H9 (cell line): ENCODE results near the gene RAPSN. TPM values are rescaled to one million over a fixed set of nuclear protein-coding genes. Genes with fewer than 3 reads are reported as not detected.

Source experiments
- DNase-seq: peaks from one replicate; pipeline ENCODE4 v3.0.0-alpha.2; 2017
- H2AFZ ChIP-seq: one replicate; pipeline ENCODE4 v1.6.1; 2013; ENCODE audit warnings: mild to moderate bottlenecking, low read length, control low read depth, moderate library complexity
- H2AK5ac ChIP-seq: 2 replicates; pipeline ENCODE4 v1.6.1; 2013; ENCODE audit warnings: low read length, control low read depth, mixed read lengths; ENCODE audit not compliant: insufficient read length
- H2BK120ac ChIP-seq: one replicate; pipeline ENCODE4 v1.6.1; 2013; ENCODE audit warnings: low read depth, mild to moderate bottlenecking, low read length, control low read depth, inconsistent platforms; ENCODE audit not compliant: poor library complexity, severe bottlenecking
- H2BK12ac ChIP-seq: 2 replicates; pipeline ENCODE4 v1.6.1; 2013; ENCODE audit warnings: low read length, control low read depth, mixed read lengths, low read depth; ENCODE audit not compliant: insufficient read length
- H2BK15ac ChIP-seq: 2 replicates; pipeline ENCODE4 v1.6.1; 2013; ENCODE audit warnings: low read depth, low read length, control low read depth
- H2BK20ac ChIP-seq: one replicate; pipeline ENCODE4 v1.6.1; 2013; ENCODE audit warnings: low read depth, mild to moderate bottlenecking, low read length, control low read depth, inconsistent platforms; ENCODE audit not compliant: poor library complexity, severe bottlenecking
- H2BK5ac ChIP-seq: 2 replicates; pipeline ENCODE4 v1.6.1; 2013; ENCODE audit warnings: low read length, control low read depth, mixed read lengths; ENCODE audit not compliant: insufficient read length
- H3K14ac ChIP-seq: 2 replicates; pipeline ENCODE4 v1.6.1; 2013; ENCODE audit warnings: low read length, control low read depth; ENCODE audit not compliant: insufficient read depth
- H3K18ac ChIP-seq: 2 replicates; pipeline ENCODE4 v1.6.1; 2013; ENCODE audit warnings: low read depth, mild to moderate bottlenecking, mixed read lengths, low read length, control low read depth; ENCODE audit not compliant: insufficient read length
- H3K23ac ChIP-seq: 2 replicates; pipeline ENCODE4 v1.6.1; 2013; ENCODE audit warnings: low read length, control low read depth, mixed read lengths, low read depth; ENCODE audit not compliant: insufficient read length
- H3K23me2 ChIP-seq: 2 replicates; pipeline ENCODE4 v1.6.1; 2013; ENCODE audit warnings: low read depth, mild to moderate bottlenecking, mixed read lengths, low read length, control low read depth; ENCODE audit not compliant: insufficient read length, poor library complexity, severe bottlenecking
- H3K27ac ChIP-seq: 2 replicates; pipeline ENCODE4 v1.5.1; 2013; ENCODE audit warnings: low read length, control low read depth, mixed read lengths, low read depth; ENCODE audit not compliant: insufficient read length
- H3K27me3 ChIP-seq: 2 replicates; pipeline ENCODE4 v1.6.1; 2013; ENCODE audit warnings: low read length, control low read depth, inconsistent platforms; ENCODE audit not compliant: insufficient read depth
- H3K4ac ChIP-seq: 2 replicates; pipeline ENCODE4 v1.6.1; 2013; ENCODE audit warnings: low read depth, mild to moderate bottlenecking, control low read depth, inconsistent platforms, low read length, moderate library complexity
- H3K4me1 ChIP-seq: 2 replicates; pipeline ENCODE4 v1.6.1; 2013; ENCODE audit warnings: low read length, control low read depth, inconsistent platforms; ENCODE audit not compliant: insufficient read depth
- H3K4me2 ChIP-seq: 2 replicates; pipeline ENCODE4 v1.6.1; 2013; ENCODE audit warnings: low read length, control low read depth, mixed read lengths; ENCODE audit not compliant: insufficient read length, insufficient read depth
- H3K56ac ChIP-seq: 2 replicates; pipeline ENCODE4 v1.6.1; 2013; ENCODE audit warnings: low read depth, mild to moderate bottlenecking, mixed read lengths, low read length, control low read depth; ENCODE audit not compliant: insufficient read length
- H3K79me1 ChIP-seq: 2 replicates; pipeline ENCODE4 v1.6.1; 2013; ENCODE audit warnings: low read depth, mild to moderate bottlenecking, moderate library complexity, low read length, control low read depth, inconsistent platforms; ENCODE audit not compliant: insufficient read depth, poor library complexity, severe bottlenecking
- H3K79me2 ChIP-seq: 2 replicates; pipeline ENCODE4 v1.6.1; 2013; ENCODE audit warnings: low read length, control low read depth, inconsistent platforms; ENCODE audit not compliant: insufficient read depth
- H3K9ac ChIP-seq: 2 replicates; pipeline ENCODE4 v1.6.1; 2013; ENCODE audit warnings: low read length, control low read depth, mixed read lengths; ENCODE audit not compliant: insufficient read length; ENCODE audit errors: extremely low read depth
- H3K9me3 ChIP-seq: one replicate; pipeline ENCODE4 v1.6.1; 2013; ENCODE audit warnings: low read depth, low read length, inconsistent platforms; ENCODE audit not compliant: control insufficient read depth
- H3T11ph ChIP-seq: one replicate; pipeline ENCODE4 v1.6.1; 2013; ENCODE audit warnings: mild to moderate bottlenecking, low read length, control low read depth, inconsistent platforms
- H4K20me1 ChIP-seq: one replicate; pipeline ENCODE4 v1.6.1; 2013; ENCODE audit not compliant: control insufficient read depth, insufficient read length, insufficient read depth
- H4K5ac ChIP-seq: 2 replicates; pipeline ENCODE4 v1.6.1; 2013; ENCODE audit warnings: low read depth, mild to moderate bottlenecking, mixed read lengths, low read length, control low read depth; ENCODE audit not compliant: insufficient read length
- H4K8ac ChIP-seq: replicated peaks from 2 replicates; pipeline ENCODE4 v1.6.1; 2013; ENCODE audit warnings: low read length, control low read depth, mixed read lengths, low read depth; ENCODE audit not compliant: insufficient read length
- H4K91ac ChIP-seq: 2 replicates; pipeline ENCODE4 v1.6.1; 2013; ENCODE audit warnings: low read depth, mild to moderate bottlenecking, moderate library complexity, mixed read lengths, low read length, control low read depth; ENCODE audit not compliant: insufficient read length
- H3K27ac Mint-ChIP-seq, 3 experiments: 2 replicates in 2 of 3; 3 replicates in 1 of 3; pipeline ENCODE4 v1.8.0; 2020 to 2021; ENCODE audit warnings: mixed read lengths in 3 of 3, mild to moderate bottlenecking in 1 of 3, moderate library complexity in 1 of 3
- H3K27me3 Mint-ChIP-seq: 2 replicates; pipeline ENCODE4 v1.8.0; 2021; ENCODE audit warnings: low read depth, mild to moderate bottlenecking, moderate library complexity, mixed read lengths
- H3K36me3 Mint-ChIP-seq, 3 experiments: 2 replicates in 2 of 3; 3 replicates in 1 of 3; pipeline ENCODE4 v1.8.0; 2020 to 2021; ENCODE audit warnings: low read depth in 3 of 3, mixed read lengths in 3 of 3; ENCODE audit not compliant: insufficient read depth in 1 of 3
- H3K4me1 Mint-ChIP-seq, 2 experiments: 2 replicates each; pipeline ENCODE4 v1.8.0; 2020; ENCODE audit warnings: mixed read lengths in 2 of 2
- H3K4me3 Mint-ChIP-seq, 2 experiments: 2 replicates in 1 of 2; 3 replicates in 1 of 2; pipeline ENCODE4 v1.8.0; 2020 to 2021; ENCODE audit warnings: mild to moderate bottlenecking in 2 of 2, mixed read lengths in 2 of 2, moderate library complexity in 1 of 2
- H3K9me3 Mint-ChIP-seq, 2 experiments: 2 replicates in 1 of 2; 3 replicates in 1 of 2; pipeline ENCODE4 v1.8.0; 2020; ENCODE audit warnings: mild to moderate bottlenecking in 2 of 2, mixed read lengths in 2 of 2, moderate library complexity in 1 of 2
- CTCF ChIP-seq: fragments of 200-600 bp; sonication (generic); conservative IDR thresholded peaks from 3 replicates; pipeline ENCODE4 v1.8.0; 2021; ENCODE audit warnings: antibody characterized with exemption, mild to moderate bottlenecking
- WGBS: extraction: QIAGEN DNeasy Blood & Tissue Kit; methylation state at CpG from one replicate; pipeline ENCODE4 v1.1.7; 2013; ENCODE audit warnings: missing lambda C conversion rate, low lambda C conversion rate, mixed read lengths; ENCODE audit not compliant: insufficient read length; ENCODE audit errors: extremely low coverage; 5-methylcytosine and 5-hydroxymethylcytosine counted together
- total RNA-seq: library from RNA; stranded (reverse); gene quantifications from 2 replicates; pipeline ENCODE4 v1.2.1, GENCODE V29; 2021

Gene RAPSN
- total RNA-seq, 1 experiment from 2014 or later, result 0.48 TPM

GRCh38 chr11:47483457-47483856 is 34.5 kb upstream of the RAPSN start:
- Histone ChIP-seq H3K79me1 (no peaks in the 10 kb centered on the region), H2AK5ac (no peak overlapping the region), H2BK12ac (no peak overlapping the region), H3K4me1 (no peaks in the 10 kb centered on the region), H2BK120ac (no peak overlapping the region), H2AFZ (no peak overlapping the region), H4K20me1 (no peaks in the 10 kb centered on the region), H3K56ac (no peak overlapping the region), H3K4ac (no peak overlapping the region), H4K8ac (no peak overlapping the region), H4K91ac (no peak overlapping the region), H3K27me3 (no peaks in the 10 kb centered on the region), H2BK20ac (no peak overlapping the region), H3K18ac (no peak overlapping the region), H3K4me2 (no peak overlapping the region), H3K23ac (no peak overlapping the region), H3K9me3 (no peaks in the 10 kb centered on the region), H3K27ac (no peak overlapping the region), H2BK5ac (no peak overlapping the region), H3K14ac (no peak overlapping the region), H3K79me2 (no peaks in the 10 kb centered on the region), H4K5ac (no peak overlapping the region), H3K9ac (no peak overlapping the region), H3K23me2 (no peaks in the 10 kb centered on the region), H2BK15ac (no peak overlapping the region), H3T11ph (no peak overlapping the region)
- Mint-ChIP-seq H3K36me3 (peaks cover 58 to 92% (median 88%) of the 10 kb centered on the region in 3 experiments), H3K27me3 (no peaks in the 10 kb centered on the region), H3K4me3 (no peak overlapping the region), H3K27ac (no peak overlapping the region), H3K4me1 (no peaks in the 10 kb centered on the region), H3K9me3 (no peaks in the 10 kb centered on the region)
- DNase-seq, result no peak
- TF ChIP-seq CTCF, result no peak
- no CpG with 5 or more reads among the region's 1 CpG for WGBS
